ENCODE results near the gene BTBD8. TPM values are rescaled to one million over a fixed set of nuclear protein-coding genes. Genes with fewer than 3 reads are reported as not detected.

BTBD8 gene
- total RNA-seq, 2 donors from 2014 or later, result 6.3 to 15.7 TPM

GRCh38 chr1:92105546-92106081 is 25.5 kb downstream of the BTBD8 start:
- Histone ChIP-seq H3K27ac (no peak overlapping the region), H3K4me1 (replicated peaks) (no peaks in the 10 kb centered on the region), H3K27me3 (replicated peaks; ENCODE audit: insufficient read depth) (no peaks in the 10 kb centered on the region), H3K9me3 (no peaks in the 10 kb centered on the region), H3K36me3 (no peaks in the 10 kb centered on the region), H3K4me3 (no peak overlapping the region)
- intact Hi-C loops (cut with DNase I), result no loop called here
- no peak for TF ChIP-seq POLR2AphosphoS5 (IDR thresholded peaks at IDR 0.05)
- DNase-seq (ENCODE audit: low spot score), result no peak
- 73% methylated on average over 3 of the region's 3 CpGs for WGBS

GRCh38 chr1:92108631-92109030 is 28.5 kb downstream of the BTBD8 start:
- H3K27ac ChIP-seq, result no peak overlapping the region
- no peak for DNase-seq (ENCODE audit: low spot score)
- intact Hi-C loops (cut with DNase I), result no loop called here
- WGBS, result 76% methylated on average over 2 of the region's 2 CpGs
- no peaks in the 10 kb centered on the region for H3K36me3 ChIP-seq
- TF ChIP-seq POLR2AphosphoS5 (IDR thresholded peaks at IDR 0.05) (no peak), POLR2A (IDR thresholded peaks at IDR 0.05) (no peak)
- TF ChIP-seq, protein P1, sequence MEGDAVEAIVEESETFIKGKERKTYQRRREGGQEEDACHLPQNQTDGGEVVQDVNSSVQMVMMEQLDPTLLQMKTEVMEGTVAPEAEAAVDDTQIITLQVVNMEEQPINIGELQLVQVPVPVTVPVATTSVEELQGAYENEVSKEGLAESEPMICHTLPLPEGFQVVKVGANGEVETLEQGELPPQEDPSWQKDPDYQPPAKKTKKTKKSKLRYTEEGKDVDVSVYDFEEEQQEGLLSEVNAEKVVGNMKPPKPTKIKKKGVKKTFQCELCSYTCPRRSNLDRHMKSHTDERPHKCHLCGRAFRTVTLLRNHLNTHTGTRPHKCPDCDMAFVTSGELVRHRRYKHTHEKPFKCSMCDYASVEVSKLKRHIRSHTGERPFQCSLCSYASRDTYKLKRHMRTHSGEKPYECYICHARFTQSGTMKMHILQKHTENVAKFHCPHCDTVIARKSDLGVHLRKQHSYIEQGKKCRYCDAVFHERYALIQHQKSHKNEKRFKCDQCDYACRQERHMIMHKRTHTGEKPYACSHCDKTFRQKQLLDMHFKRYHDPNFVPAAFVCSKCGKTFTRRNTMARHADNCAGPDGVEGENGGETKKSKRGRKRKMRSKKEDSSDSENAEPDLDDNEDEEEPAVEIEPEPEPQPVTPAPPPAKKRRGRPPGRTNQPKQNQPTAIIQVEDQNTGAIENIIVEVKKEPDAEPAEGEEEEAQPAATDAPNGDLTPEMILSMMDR (IDR thresholded peaks at IDR 0.05), result no peak
- H3K9me3 ChIP-seq, result no peaks in the 10 kb centered on the region
- no peak overlapping the region for H3K4me3 ChIP-seq
- no peaks in the 10 kb centered on the region for H3K27me3 ChIP-seq (replicated peaks; ENCODE audit: insufficient read depth)
- no peaks in the 10 kb centered on the region for H3K4me1 ChIP-seq (replicated peaks)

DNA sequence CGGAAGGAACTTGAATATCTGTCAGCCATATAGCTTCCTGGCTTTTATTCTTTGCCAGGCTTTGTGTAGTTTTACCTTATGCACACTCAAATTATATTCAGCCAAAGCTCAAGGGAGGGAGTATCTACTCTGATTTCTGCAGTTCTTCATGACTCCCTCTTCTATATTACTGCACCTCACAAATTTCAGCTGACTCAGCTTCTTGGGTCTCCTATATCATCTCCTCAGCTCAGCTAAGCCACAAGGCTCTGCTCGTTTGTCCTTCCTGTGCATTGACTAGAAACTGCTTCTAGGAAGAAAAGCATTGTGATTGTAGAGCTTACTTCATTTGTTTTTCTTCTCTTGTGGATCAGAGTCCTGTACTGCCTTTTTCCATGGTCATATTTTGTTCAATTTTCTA is 37.4 kb downstream of the BTBD8 start:
- no peak overlapping the region for H3K4me3 ChIP-seq
- no peak for DNase-seq (ENCODE audit: low spot score)
- no peaks in the 10 kb centered on the region for H3K27me3 ChIP-seq (replicated peaks; ENCODE audit: insufficient read depth)
- H3K9me3 ChIP-seq, result no peaks in the 10 kb centered on the region
- intact Hi-C loops (cut with DNase I), result no loop called here
- no peaks in the 10 kb centered on the region for H3K36me3 ChIP-seq
- 56% methylated on average over 2 of the region's 2 CpGs for WGBS
- H3K4me1 ChIP-seq (replicated peaks), result no peaks in the 10 kb centered on the region
- TF ChIP-seq POLR2A (IDR thresholded peaks at IDR 0.05), result no peak
- no peak overlapping the region for H3K27ac ChIP-seq

DNA sequence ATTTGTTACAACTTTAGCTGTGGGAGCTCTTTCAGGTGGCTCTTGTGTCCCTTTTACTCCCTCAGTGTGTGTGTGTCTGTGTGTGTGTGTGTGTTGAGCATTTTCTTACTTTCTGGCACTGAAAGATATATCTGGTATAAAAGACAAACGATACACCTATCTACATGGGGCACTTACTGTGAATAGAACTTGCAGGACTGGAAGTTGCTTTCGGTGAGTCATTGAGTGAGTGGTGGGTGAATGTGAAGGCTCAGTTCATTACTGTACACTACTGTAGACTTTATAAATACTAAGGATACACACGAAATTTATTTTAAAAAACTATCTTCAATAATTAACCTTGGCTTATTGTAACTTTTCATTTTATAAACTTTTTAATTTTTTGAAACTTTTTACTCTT is 38.7 kb downstream of the BTBD8 start:
- Histone ChIP-seq H3K4me1 (replicated peaks) (no peaks in the 10 kb centered on the region), H3K9me3 (no peaks in the 10 kb centered on the region), H3K27ac (no peak overlapping the region), H3K27me3 (replicated peaks; ENCODE audit: insufficient read depth) (no peaks in the 10 kb centered on the region), H3K36me3 (no peaks in the 10 kb centered on the region), H3K4me3 (no peak overlapping the region)
- TF ChIP-seq POLR2AphosphoS5 (IDR thresholded peaks at IDR 0.05) (no peak), POLR2A (IDR thresholded peaks at IDR 0.05) (no peak)
- TF ChIP-seq, protein P1 (IDR thresholded peaks at IDR 0.05), result no peak
- WGBS, result 69% methylated on average over 3 of the region's 3 CpGs
- intact Hi-C loops (cut with DNase I), result no loop called here
- no peak for DNase-seq (ENCODE audit: low spot score)

GRCh38 chr1:92123868-92124267 is 43.7 kb downstream of the BTBD8 start:
- intact Hi-C loops (cut with DNase I), result no loop called here
- Histone ChIP-seq H3K4me3 (no peak overlapping the region), H3K4me1 (replicated peaks) (no peaks in the 10 kb centered on the region), H3K27ac (no peak overlapping the region), H3K9me3 (no peaks in the 10 kb centered on the region), H3K36me3 (no peaks in the 10 kb centered on the region), H3K27me3 (replicated peaks; ENCODE audit: insufficient read depth) (no peaks in the 10 kb centered on the region)
- 61% methylated on average over 3 of the region's 3 CpGs for WGBS
- DNase-seq (ENCODE audit: low spot score), result no peak
- TF ChIP-seq POLR2AphosphoS5 (IDR thresholded peaks at IDR 0.05), result no peak
- no peak for TF ChIP-seq POLR2A (IDR thresholded peaks at IDR 0.05)
- TF ChIP-seq, protein P1 (IDR thresholded peaks at IDR 0.05), result no peak

- H3K9me3 ChIP-seq, result no peaks in the 10 kb centered on the region
- H3K36me3 ChIP-seq, result no peaks in the 10 kb centered on the region
- WGBS, result 70% methylated on average over 4 of the region's 4 CpGs
- H3K4me3 ChIP-seq, result no peak overlapping the region
- intact Hi-C loops (cut with DNase I), result no loop called here
- H3K27ac ChIP-seq, result no peak overlapping the region
- no peak for TF ChIP-seq POLR2A (IDR thresholded peaks at IDR 0.05)
- TF ChIP-seq POLR2AphosphoS5 (IDR thresholded peaks at IDR 0.05), result no peak
- TF ChIP-seq, protein P1 (IDR thresholded peaks at IDR 0.05), result no peak
- H3K27me3 ChIP-seq (replicated peaks; ENCODE audit: insufficient read depth), result no peaks in the 10 kb centered on the region
- no peaks in the 10 kb centered on the region for H3K4me1 ChIP-seq (replicated peaks)
- DNase-seq (ENCODE audit: low spot score), result no peak
Observed at GRCh38 chr1:92125204-92125603, 45.1 kb downstream of the BTBD8 start.

Measured in prostate gland (tissue), 2 donors.